GM04504 (cell line): ENCODE data around the gene TIPARP.

ENCODE experiments used
- DNase-seq: peaks from one replicate; pipeline ENCODE4 v3.0.0-alpha.2; 2012; ENCODE audit warnings: low read depth

The TIPARP gene

GRCh38 chr3:156674046-156674910 lies at the start of gene TIPARP:
TSS of gene TIPARP (plus strand) at chr3:156674590. CDS start at chr3:156677698, 3,108 bp downstream.
- DNase-seq: peak; percentile 97

- no peak for DNase-seq
Observed at GRCh38 chr3:156626104-156626503, 48.3 kb upstream of the TIPARP start.

GRCh38 chr3:156627946-156628569 lies 46.3 kb upstream of the TIPARP start:
- no peak for DNase-seq

GRCh38 chr3:156628836-156629618 lies 45.4 kb upstream of the TIPARP start:
- no peak for DNase-seq

- no peak for DNase-seq
Observed at GRCh38 chr3:156630081-156630772, 44.2 kb upstream of the TIPARP start.

GRCh38 chr3:156630773-156631093 lies 43.7 kb upstream of the TIPARP start:
- DNase-seq: no peak

- DNase-seq: no peak
Observed at GRCh38 chr3:156631323-156631722, 43.1 kb upstream of the TIPARP start.

GRCh38 chr3:156632601-156633000 lies 41.8 kb upstream of the TIPARP start:
- DNase-seq: no peak

GRCh38 chr3:156633335-156633734 lies 41.1 kb upstream of the TIPARP start:
- peak; percentile 70 for DNase-seq

- no peak for DNase-seq
Observed at GRCh38 chr3:156635034-156635433, 39.4 kb upstream of the TIPARP start.

- no peak for DNase-seq
Observed at GRCh38 chr3:156635973-156636372, 38.4 kb upstream of the TIPARP start.

GRCh38 chr3:156637480-156638022 lies 36.8 kb upstream of the TIPARP start:
- DNase-seq: no peak

GRCh38 chr3:156638271-156638670 lies 36.1 kb upstream of the TIPARP start:
- no peak for DNase-seq

GRCh38 chr3:156639414-156640023 lies 34.9 kb upstream of the TIPARP start:
- DNase-seq: no peak

- DNase-seq: no peak
Observed at GRCh38 chr3:156641618-156641975, 32.8 kb upstream of the TIPARP start.

- DNase-seq: no peak
Observed at GRCh38 chr3:156642750-156643728, 31.4 kb upstream of the TIPARP start.

- DNase-seq: no peak
Observed at GRCh38 chr3:156643729-156644389, 30.5 kb upstream of the TIPARP start.

GRCh38 chr3:156644958-156645357 lies 29.4 kb upstream of the TIPARP start:
- no peak for DNase-seq

- no peak for DNase-seq
Observed at GRCh38 chr3:156646958-156647357, 27.4 kb upstream of the TIPARP start.

- DNase-seq: no peak
Observed at GRCh38 chr3:156648086-156648485, 26.3 kb upstream of the TIPARP start.
